Non-pigmented ciliary epithelial cell (primary cell): ENCODE results near the gene LCTL.
"Not testable (repeated sequence)": the region's sequence is repeated elsewhere in the genome, so short reads cannot be mapped to it uniquely, and the experiment has no call there.

Source experiments
- DNase-seq: peaks from one replicate; pipeline ENCODE4 v3.0.0-alpha.2; 2010; ENCODE audit warnings: low read depth

LCTL gene

DNA sequence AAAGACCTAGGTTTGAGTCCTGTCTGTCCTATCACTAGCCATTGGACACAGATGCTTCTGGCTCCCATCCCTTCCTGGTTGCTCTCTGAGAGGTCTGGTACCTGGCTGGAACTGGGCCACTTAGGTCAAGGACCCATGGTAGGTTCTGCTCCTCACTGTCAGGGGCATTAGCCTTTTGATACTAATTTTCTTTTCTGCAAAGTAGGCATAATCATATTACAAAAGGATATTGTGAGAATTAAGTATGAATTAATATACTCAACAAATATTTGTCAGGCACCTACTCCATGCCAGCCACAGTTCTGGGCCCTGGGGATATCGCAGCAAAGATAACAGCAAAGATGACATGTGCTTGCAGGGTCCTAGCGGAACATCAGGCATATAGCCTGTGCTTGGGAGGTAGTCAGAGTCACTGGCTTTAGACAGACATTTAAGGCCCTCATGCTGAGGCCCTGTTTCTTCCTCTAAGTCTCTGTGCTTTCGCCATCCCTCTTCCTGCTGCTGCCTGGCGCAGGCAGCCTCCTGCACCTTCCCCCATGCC is 25.6 kb upstream of the LCTL start:
- DNase-seq, result no peak

DNA sequence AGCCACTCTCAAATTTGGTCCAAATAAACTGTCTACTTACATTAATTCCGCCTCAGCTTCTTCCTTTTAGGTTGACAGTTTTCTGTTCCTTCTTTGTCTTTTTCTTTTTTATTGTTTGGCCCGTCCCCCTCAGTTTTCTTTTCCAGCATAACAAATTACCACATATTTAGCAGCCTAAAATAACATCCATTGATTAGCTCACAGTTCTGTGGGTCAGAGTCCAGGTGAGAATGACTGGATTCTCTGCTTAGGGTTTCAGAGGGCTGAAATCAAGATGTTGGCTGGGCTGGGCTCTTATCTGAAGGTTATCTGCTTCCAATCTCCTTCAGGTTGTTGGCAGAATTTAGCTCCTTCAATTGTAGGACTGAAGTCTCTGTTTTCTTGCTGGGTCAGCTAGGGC is 24.6 kb upstream of the LCTL start:
- no peak for DNase-seq

DNA sequence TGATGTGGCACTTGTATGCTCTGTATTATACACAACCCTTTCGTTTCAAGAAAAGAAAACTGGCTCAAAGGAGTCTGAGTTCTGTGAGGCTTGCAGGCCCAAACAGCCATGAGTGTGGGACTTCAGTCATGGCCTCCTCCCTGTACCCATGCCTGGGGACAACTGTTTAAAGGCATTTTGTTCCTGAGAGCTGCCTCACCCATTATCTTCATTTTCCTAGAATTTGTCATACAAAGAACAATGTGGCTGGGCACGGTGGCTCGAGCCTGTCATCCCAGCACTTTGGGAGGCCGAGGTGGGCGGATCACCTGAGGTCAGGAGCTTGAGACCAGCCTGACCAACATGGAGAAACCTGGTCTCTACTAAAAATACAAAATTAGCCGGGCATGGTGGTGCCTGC is 23.6 kb upstream of the LCTL start:
- not testable (repeated sequence) for DNase-seq

DNA sequence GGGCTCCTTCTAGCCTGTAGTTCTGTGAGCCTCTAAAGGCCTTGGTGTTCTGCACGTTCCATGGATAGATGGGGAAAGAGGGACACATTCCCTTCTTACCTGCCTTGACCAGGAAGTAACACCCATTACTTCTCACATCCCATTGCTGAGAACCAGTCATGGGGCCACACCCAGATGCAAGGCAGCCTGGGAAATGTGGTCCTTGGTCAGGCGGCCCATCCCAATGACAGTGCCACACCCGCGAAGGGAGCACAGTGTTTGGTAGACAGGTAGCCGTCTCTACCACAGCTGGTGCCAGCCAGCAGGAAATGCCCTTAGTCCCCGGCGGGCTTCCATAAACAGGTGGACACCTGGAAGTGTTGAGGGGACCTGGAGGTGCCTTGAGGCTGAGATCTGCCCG is 23.2 kb upstream of the LCTL start:
- no peak for DNase-seq

DNA sequence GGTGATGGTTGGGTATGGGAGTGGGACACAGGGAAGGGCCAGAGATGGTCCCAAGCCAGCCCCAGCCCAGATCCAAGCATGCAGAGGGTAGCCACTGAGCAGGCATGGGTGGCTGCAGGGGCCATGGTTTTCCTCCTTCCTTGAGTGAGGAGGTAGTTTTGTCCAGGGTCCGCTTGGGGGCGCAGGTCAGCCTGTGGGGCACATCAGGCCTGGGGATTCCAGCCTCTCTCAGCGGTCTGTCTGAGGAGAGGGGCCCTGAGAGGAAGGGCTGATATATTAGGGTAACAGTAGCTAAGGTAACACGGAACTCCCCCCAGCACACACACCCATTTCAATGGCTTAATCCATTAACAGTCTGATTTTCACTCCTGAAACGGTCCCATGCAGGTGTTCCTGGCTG is 22.7 kb upstream of the LCTL start:
- DNase-seq, result no peak

DNA sequence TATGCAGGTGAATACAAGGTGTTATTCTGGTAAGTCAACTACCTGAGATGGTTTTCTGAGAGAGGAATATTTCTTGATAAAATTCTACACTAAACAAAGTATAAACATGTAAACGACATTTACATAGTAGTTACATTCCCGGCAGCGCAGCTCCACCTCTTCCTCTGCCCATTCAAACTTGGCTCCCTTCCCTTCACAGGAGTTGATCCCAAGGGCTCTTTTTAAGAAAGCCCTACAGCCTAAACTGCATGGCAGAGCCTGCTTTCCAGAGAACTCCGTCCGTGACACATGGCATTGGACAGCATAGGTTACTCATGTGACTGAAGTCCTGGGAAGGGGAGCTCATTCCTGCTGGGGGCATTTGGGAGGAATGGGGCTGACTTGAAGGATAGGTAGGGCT is 22.0 kb upstream of the LCTL start:
- DNase-seq, result no peak

DNA sequence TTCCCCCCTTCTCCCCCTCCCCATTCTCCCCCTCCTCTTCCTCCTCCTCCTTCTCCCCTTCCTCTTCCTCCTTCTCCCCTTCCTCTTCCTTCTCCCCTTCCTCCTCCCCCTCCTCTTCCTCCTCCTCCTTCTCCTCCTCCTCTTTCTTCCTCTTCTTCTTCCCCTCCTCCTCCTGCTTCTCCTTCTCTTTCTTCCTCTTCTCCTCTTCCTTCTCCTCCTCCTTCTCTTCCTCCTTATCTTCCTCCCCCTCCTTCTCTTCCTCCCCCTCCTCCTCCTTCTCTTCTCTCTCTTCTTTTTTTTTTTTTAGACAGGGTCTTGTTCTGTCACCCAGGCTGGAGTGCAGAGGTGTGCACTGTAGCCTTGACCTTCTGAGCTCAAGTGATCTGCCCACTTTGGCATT is 21.2 kb upstream of the LCTL start:
- no peak for DNase-seq

DNA sequence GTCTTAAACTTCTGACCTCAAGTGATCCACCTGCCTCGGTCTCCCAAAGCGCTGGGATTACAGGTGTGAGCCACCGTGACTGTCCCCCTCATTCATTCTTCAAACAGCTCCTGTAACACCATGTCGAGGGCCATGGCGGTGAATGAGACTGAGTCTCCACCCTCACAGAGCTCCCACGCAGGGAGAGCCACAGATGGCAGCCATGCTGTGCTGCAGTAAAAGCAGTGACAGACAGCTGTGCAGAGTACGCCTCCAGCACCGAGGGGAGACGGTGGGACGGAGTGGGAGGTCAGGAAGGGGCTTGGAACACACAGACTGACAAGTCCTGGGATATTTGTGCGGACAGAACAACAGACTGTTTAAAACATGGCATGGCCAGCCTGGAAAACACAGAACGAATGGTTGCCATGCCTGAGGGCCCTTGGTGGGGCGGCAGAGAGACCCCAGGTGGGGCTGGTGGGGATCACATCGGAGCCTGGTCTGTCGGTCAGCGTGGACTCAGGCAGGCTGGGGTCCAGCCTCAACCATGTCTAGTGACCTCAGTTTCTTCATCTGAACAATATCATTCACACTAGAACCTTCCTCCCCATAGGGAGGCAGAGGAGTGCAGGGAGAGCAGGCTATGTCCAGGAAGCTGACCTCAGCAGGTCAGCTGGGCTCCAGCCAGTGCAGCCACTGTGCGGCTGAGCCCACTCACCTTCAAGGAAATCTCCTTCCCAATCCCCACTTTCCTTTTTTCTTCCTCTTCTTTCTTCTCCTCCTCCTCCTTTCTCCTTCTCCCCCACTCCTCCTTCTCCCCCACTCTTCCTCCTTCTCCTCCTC is 20.6 kb upstream of the LCTL start:
- DNase-seq, result no peak

DNA sequence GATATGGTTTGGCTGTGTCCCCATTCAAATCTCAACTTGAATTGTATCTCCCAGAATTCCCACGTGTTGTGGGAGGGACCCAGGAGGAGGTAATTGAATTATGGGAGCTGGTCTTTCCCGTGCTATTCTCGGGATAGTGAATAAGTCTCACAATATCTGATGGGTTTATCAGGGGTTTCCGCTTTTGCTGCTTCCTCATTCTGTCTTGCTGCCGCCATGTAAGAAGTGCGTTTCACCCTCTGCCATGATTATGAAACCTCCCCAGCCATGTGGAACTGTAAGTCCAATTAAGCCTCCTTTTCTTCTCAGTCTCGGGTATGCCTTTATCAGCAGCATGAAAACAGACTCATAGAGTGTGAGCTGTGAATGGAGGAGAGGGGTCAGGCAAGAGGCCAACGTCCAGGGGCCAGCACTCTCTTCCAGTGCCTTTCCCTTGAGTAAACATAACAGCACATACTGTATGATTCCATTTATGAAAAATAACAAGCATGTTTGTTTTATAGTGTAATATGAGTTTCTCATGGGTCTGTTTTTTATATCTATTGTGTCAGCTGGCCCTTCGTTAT is 16.3 kb upstream of the LCTL start:
- DNase-seq, result no peak

DNA sequence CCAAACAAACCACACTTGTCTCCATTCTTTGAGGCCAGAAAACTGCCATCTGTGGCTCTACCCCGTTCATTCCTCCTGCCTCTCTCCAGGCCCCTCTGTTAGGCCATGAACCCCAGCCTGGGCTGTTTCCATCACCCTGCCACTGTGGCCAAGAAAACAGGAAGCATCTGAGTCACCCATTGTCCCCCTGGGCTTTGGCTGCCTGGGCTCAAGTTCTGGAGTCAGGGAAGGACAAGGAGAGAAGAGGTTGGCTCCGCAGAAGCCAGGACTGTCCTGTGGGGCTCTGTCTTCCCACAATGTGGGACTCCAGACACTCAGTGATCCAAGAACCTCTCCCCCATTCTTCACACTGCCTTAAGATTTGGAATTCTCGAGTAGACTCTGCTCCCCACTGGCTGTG is 14.8 kb upstream of the LCTL start:
- DNase-seq, result no peak

DNA sequence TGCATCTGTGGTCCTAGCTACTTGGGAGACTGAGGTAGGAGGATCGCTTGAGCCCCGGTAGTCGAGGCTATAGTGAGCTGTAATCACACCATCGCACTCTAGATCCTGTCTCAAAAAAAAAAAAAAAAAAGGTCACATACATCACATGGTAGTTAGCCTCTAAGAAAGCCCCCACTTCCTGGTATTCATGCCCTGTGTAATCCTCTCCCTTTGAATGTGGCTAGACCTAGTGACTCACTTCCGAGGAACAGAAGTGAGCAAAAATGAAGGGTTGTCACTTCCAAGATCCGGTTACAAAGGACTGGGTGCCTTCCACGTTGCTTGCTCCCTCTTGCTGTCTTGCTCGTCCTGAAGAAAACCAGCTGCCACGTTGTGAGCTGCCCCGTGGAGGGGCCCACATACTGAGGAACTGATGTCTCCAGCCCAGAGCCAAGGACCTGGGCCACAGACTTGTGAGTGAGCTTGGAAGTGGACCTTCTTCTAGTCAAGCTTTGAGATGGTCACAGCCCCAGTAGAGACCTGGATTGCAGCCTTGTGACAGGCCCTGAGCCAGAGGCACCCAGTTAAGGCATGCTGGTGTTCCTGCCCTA is 12.6 kb upstream of the LCTL start:
- DNase-seq, result no peak

DNA sequence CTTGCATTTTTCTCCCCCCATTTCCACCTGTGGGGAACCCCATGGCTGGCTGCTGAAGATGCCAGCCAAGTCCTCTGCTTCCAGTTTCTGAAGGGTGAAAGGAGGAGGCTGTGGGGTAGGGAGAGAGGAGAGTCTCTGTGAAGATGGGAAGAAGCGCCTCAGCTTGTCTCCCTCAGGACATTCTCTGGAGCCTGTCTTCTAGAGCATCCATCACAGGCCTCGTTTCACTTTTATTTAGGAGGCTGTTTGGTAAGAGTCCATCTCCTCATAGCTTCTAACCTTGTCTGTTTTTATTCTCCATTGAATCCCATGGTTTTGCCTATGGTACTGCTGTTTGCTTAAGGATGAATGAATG is 8.8 kb upstream of the LCTL start:
- no peak for DNase-seq

DNA sequence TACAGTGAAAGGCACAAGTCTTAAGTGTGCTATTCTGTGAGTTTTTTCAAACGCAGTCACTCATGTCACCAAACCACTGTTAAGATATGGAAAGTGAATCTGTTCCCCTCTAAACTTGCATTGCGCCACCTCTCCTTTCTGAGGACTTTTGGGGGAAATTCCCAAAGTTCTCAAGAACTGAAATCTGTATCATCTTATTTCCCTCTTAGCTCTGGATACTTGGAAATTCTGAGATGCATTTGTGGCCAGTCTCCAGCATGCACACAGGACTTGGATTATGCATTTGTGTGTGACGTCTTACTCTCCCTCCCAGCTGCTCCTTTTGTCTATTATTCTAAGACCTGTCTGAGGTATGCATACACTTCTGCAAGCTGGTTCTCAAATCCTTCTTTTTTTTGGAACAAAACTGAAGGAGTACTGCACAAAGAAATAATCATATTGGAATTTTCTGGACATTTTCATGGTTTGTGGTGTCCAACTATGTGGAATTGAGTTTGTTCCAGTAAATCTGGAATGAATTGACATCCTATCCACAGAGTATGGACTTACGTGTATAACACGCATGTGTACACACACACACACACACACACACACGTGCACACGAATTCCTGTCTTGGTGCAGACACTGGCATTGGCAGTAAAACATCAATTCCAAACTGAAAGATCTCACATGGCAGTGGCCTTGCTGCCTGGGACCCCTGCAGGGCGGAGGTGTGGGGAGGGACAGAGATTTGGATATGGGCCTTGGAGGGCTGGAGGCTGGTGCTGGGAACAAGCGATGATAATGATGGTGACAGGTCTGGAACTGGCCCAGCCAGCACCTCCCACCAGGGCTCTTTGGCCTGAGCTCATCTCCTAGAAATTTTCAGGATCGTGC is 8.2 kb upstream of the LCTL start:
- no peak for DNase-seq

DNA sequence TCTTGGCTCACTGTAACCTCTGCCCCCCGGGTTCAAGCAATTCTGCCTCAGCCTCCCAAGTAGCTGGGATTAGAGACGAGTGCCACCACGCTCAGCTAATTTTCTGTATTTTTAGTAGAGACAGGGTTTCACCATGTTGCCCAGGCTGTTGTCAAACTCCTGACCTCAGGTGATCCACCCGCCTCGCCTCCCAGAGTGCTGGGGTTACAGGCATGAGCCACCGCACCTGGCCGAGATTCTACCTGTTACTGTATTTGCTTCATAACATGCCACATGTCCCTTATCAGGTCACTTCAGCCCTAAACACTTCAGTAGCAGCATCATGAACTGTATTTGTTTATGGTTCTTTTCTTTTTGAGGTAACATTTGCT is 7.5 kb upstream of the LCTL start:
- no peak for DNase-seq

DNA sequence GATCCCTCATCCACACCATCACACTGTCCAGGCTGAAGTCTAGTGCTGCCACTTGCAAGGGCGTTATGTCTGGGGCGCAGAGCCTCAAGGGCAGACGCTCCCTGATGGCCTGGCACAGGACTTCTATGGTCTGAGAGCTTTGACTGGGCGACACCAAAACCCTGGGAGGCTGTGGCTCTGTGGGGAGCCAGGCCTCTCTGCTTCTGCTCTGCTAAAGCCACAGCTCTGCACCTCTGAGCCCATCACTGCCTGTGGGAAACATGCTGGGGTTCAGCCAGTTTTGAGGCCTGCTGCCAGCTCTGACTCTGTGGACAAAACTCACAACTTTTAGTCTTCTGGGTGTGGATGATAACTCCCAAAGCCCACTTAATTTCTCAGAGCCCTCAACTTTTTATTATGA is 6.3 kb upstream of the LCTL start:
- no peak for DNase-seq

DNA sequence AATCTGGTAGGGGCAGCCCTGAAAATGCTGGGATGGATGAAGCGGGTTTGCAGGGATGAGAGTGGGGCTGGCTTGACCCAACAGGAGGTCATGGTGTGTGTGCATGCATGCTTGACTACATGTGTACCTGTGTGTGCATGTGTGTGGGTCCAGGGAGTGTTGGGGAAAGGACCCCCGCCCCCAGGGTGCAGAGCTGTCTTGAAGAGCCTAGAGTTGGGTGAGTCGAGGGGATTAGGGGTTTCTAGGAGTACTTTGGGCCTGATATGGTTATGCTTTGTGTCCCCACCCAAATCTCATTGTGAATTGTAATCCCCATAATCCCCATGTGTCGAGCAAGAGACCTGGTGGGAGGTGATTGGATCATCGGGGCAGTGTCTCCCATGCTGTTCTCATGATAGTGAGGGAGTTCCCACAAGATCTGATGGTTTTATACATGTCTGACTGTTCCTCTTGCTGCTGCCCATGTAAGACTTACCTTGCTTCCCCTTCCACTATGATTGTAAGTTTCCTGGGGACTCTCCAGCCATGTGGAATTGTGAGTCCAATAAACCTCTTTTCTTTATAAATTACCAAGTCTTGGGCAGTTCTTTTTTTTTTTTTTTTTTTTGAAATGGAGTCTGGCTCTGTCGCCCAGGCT is 5.2 kb upstream of the LCTL start:
- DNase-seq, result no peak

DNA sequence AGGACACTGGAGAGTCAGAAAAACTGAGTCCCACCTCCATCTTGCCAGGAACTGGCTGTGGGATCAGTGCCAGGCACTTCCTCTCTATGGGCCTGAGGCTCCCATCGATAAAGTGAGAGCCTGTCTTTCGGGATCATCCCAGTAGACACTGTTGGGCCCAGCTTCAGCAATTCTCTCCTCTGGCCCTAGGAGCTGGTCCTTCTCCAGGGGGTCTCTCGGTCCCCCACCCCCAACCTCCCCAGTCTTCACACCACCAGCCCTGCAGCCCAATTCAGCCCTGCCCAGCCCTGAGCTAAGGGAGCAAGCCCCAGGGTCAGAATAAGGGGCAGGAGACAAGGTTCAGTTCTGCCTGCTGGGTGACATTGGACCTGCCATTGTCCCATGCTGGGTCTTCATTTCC is 4.5 kb upstream of the LCTL start:
- DNase-seq, result no peak

DNA sequence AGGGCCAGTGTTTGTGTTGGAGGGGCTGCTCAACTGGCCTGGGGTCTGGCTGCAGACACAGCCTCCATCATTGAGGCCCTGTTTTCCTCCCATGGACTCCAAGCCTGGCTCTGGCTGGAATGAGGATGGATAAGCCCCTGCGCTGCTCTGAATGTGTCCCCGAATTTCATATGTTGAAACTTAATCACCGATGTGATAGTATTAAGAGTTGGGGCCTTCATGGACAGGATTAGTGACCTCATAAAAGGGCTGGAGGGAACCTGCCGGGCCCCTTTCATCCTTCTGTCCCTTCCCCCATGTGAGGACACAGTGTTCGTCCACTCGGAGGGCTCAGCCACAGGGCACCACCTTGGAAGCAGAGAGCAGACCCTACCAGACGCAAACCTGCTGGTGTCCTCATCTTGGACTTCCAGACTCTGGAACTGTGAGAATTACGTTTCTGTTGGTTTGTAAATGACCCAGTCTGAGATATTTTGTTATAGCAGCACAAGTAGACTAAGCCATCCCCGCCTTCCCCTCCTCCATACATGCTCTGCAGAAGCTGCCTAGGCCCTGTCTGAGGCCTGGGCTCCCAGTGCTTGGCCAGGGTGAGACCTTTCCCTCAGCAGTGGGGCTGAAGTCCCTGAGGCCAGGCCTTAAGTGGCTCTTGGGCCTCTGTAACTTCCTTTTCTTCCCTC is 3.8 kb upstream of the LCTL start:
- DNase-seq, result no peak

DNA sequence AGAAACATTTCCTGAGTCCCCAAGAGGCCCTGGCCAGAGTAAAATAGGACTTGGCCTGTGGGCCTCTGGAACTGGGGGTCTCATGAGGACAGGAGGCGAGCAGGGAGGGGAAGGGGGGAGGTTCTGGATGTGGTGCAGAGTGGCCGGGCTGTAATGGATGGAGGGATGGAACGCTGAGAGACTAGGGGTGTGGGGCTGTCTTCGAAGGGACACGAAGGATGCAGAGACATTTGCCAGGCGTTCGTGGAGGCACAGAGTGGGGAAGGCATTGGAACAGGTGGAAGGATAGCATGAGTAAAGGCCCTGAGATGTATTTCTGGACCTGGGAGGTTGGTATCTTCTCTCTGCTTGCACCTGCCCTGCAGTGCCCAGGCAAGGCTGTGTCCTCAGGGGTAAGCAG is 2.1 kb upstream of the LCTL start:
- DNase-seq, result no peak

DNA sequence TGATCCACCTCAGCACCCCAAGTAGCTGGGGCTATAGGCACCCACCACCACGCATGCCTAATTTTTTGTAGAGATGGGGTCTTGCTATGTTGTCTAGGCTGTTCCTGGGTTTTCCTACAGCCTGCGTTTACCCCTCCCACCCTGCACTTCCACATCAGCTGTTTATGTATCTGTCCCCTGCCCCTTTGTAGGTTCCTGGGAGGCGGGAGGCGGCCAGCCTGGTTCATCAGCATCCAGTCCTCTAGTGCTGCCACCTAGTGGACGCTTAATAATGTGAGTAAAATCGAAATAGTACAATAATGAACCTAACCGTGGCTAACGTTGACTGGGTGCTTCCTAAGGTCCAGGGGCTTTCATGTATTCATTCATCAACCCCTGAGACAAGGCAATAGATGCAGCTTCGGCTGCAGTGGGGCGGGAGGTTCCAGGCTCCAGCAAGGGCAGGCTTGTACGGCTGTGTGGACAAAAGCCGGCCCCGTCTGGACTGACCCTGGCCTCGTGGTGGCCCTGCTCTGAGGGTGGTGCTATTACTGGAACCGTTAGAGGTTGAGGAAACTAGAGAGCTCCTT is 1.2 kb upstream of the LCTL start:
- DNase-seq, result no peak

DNA sequence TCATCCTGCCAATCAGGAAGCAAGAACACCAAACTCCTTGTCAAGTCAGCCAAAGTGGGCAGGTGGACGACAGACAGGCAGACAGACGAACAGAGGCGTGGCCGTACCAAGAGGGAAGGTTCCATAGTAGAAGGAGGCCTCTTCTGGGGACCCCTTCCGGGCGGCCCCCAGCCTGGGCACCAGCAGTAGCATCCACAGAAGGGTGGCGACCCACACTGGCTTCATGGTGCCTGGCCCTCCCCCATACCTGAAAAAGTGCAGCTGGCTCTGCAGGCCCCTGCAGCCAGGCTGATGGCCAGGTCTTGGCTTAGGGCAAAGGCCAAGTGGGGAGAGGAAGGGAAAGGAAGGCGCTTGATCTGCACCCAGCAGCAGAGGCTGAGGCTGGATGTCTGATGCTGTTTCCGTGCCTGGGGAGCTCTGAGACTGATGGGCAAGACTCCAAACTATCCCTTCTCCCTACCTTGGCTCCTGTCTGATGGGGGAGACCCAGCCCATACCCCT is 607 bp downstream of the LCTL start:
- no peak for DNase-seq
